OCI-LY3 (cell line): ENCODE results near the gene MGAT4C.

Experiments
- CTCF ChIP-seq: fragments of 200-600, 300-600 bp; sonication (generic); IDR thresholded peaks from 2 replicates; pipeline ENCODE4 v1.5.1; 2014; ENCODE audit warnings: antibody characterized with exemption, low read length, low read depth
- EZH2phosphoT487 ChIP-seq: fragments of 200-600 bp; shearing (Covaris generic); IDR thresholded peaks from 2 replicates; pipeline ENCODE4 v1.6.1; 2018; ENCODE audit warnings: antibody characterized with exemption, mixed run types, low read depth

DNA sequence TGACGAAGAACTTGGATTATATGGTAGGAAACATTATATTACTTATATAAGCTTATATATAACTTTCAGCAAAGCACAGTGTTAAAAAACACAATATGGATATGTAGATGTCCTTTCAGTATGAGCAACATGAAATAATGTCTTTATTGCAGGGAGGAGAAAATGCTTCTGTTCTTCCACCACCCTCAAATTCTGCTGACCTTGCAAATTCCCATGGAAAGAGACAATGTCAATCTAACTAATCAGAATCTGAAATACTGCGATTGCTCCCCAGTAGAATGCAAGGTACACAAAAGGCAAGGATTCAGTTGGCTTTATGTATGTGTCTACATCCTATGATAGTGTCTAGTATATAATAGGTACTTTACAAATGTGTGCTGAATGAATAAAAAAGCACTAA is 26.4 kb downstream of the MGAT4C start:
- TF ChIP-seq CTCF (no peak), EZH2phosphoT487 (no peak)
